Epithelial cell of proximal tubule (primary cell): ENCODE results near the gene IRF2. TPM values are rescaled to one million over a fixed set of nuclear protein-coding genes. Genes with fewer than 3 reads are reported as not detected.

Experiments used
- DNase-seq: peaks from one replicate; pipeline ENCODE4 v3.0.0-alpha.2; 2011; ENCODE audit warnings: low read depth
- H3K4me3 ChIP-seq: 2 replicates; pipeline ENCODE4 v1.5.1; 2011; ENCODE audit warnings: low read depth, mild to moderate bottlenecking, low read length
- CTCF ChIP-seq: conservative IDR thresholded peaks from 2 replicates; pipeline ENCODE4 v1.5.1; 2012; ENCODE audit warnings: low read depth, mild to moderate bottlenecking, low read length
- total RNA-seq: library from RNA; depleted of rRNA; stranded (reverse); fragments of >200 nt; gene quantifications from 2 replicates; pipeline ENCODE4 v1.2.3, GENCODE V29; 2015

The IRF2 gene
- total RNA-seq, 1 donor from 2014 or later, result 22.5 TPM

DNA sequence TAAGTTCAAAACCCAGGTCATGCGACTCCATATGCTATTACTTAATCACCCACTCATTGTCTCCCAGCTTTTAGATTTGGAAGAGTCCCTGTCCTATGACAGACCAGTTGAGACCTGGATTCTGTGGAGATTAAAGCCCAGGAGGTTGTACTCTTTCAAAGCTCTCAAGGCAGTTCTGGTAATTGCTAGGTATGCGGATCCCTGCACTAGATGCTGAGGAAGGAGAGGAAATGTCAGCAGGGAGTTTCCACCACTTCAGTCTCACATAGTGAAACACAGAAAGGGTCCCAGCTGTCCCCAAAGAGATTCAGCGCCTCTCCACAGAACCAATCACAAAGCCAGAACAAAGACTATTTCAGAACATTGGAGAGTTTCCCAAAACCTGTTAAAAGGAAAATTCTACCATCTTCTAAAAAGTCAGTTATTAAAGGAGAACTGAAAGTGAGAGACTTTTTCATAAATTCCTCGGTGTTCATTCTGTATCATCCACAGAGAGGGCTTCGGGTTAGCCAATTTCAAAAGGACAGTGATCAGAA is 53.4 kb downstream of the IRF2 start:
- no peak overlapping the region for H3K4me3 ChIP-seq
- DNase-seq, result no peak
- TF ChIP-seq CTCF, result no peak

DNA sequence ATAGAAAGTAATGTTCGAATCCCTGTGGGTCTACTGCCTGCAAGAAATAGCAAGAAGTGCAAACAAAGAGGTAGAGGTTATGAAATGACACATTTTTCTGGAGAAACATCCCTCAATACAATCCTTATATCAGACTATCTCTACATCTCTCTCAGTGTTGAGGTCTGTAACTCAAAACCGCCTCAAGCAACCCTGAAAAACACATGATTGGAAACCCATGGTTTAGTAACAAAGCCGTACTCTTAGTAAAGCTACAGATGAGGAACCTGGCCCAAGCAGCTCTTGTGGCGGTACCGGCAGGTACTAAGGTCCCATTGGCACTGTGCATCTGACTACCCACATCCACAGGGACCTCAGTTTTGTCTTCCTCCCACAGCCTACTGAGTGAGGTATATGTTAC is 53.9 kb downstream of the IRF2 start:
- TF ChIP-seq CTCF, result no peak

DNA sequence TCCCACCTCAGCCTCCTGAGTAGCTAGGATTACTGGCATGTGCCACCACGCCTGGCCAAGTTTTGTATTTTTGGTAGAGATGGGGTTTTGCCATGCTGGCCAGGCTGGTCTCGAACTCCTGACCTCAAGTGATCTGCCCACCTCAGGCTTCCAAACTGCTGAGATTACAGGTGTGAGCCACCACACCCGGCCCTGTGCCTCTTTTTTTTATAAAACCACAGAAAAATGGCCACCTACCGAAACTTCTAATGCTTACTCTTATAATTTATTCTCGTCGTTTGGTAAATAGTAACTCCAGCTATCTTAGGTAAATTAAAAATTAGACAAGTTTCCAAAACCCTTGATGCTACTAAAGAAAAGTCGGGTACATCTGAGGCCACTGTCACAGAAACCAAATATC is 54.4 kb downstream of the IRF2 start:
- no peak for DNase-seq
- TF ChIP-seq CTCF, result no peak
- no peak overlapping the region for H3K4me3 ChIP-seq

More for the DNA sequence above, 53.9 kb downstream of the IRF2 start:
- H3K4me3 ChIP-seq, result no peak overlapping the region
- no peak for DNase-seq

DNA sequence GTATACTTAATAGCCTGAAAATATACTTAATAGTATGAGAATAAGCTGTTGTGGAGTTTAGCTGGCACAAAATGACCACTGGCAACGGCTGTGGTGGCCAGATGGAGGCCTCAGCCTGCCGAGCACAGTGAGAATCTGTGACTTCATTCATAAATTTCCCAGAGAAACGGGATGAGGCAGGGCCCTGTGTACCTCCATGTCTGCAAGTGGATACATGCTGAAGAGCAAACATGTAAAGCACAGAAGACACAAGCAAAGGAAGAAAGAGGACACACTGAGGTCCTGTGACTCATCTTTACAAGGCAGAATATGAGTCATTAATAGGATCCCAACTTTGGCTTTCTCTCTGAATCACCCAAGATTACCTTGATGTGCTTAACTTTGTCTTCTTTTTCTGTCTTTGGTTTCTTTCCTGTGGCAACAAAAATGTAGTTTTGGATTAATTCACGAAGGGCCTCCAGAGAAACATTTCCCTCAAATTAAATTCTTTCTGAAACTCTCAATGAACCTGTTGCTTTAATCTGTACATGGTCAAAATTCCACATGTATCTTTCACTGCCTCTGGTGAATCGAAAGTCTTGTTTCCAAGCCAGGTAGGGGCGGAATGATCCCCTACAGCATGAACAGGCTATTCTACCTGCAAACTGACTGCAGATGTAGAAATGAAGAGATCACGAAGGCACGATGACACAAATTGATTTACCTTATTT is 56.4 kb downstream of the IRF2 start:
- DNase-seq, result peak; percentile 33
- no peak for TF ChIP-seq CTCF
- H3K4me3 ChIP-seq, result no peak overlapping the region

- TF ChIP-seq CTCF, result no peak
- H3K4me3 ChIP-seq, result no peak overlapping the region
- no peak for DNase-seq
These were observed 57.2 kb downstream of the IRF2 start for GRCh38 chr4:184416913-184417734.

DNA sequence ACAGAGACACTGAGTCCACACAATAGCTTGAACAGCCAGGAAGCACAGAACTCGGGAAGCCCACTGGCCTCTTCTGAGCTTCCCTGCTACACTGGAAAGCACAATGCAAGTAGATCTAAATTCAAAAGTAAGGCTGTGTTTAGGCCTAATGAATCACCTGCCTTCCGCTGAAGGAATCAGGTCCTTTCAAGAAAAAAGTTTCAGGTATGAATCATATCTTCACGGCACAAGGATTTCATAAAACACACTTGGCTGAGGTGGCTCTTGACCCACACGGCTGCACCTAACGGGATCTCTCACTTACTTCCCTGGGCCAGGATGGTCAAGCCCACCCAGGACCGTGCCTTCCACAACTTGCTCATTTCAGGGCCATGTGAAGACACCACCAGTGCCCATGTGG is 59.3 kb downstream of the IRF2 start:
- H3K4me3 ChIP-seq, result no peak overlapping the region
- no peak for DNase-seq
- no peak for TF ChIP-seq CTCF
